ENCODE measurements around the gene TBCCD1.
"Not testable (repeated sequence)": the region's sequence is repeated elsewhere in the genome, so short reads cannot be mapped to it uniquely, and the experiment has no call there.

TBCCD1 gene

GRCh38 chr3:186566772-186567071 is 417 bp downstream of the TBCCD1 start:
- H3K4me3 ChIP-seq (ENCODE audit: low read depth, low read length) = peak overlapping the region; percentile 96

- H3K4me3 ChIP-seq (ENCODE audit: low read depth, low read length) = no peak overlapping the region
These were observed 2.6 kb downstream of the TBCCD1 start for GRCh38 chr3:186564586-186564985.

- H3K4me3 ChIP-seq (ENCODE audit: low read depth, low read length) = no peak overlapping the region
These were observed 14.6 kb downstream of the TBCCD1 start for GRCh38 chr3:186552408-186553031.

GRCh38 chr3:186551387-186551786 is 15.8 kb downstream of the TBCCD1 start:
- H3K4me3 ChIP-seq (ENCODE audit: low read depth, low read length) = no peak overlapping the region

GRCh38 chr3:186549497-186549896 is 17.6 kb downstream of the TBCCD1 start:
- H3K4me3 ChIP-seq (ENCODE audit: low read depth, low read length) = no peak overlapping the region

GRCh38 chr3:186544281-186544680 is 22.9 kb downstream of the TBCCD1 start, which contains the start of gene CRYGS:
Gene CRYGS, minus strand, starts transcription at chr3:186544380. Its CDS starts 54 bp downstream, at chr3:186544326.
- no peak within 1 kb of the TSS for H3K4me3 ChIP-seq (ENCODE audit: low read depth, low read length)

- no peak overlapping the region for H3K4me3 ChIP-seq (ENCODE audit: low read depth, low read length)
These were observed 26.3 kb downstream of the TBCCD1 start for GRCh38 chr3:186540835-186541226.

GRCh38 chr3:186540221-186540834 is 26.8 kb downstream of the TBCCD1 start:
- H3K4me3 ChIP-seq (ENCODE audit: low read depth, low read length) = no peak overlapping the region

- no peak overlapping the region for H3K4me3 ChIP-seq (ENCODE audit: low read depth, low read length)
These were observed 28.4 kb downstream of the TBCCD1 start for GRCh38 chr3:186538779-186539178.

- H3K4me3 ChIP-seq (ENCODE audit: low read depth, low read length) = no peak overlapping the region
These were observed 30.0 kb downstream of the TBCCD1 start for GRCh38 chr3:186536883-186537844.

- H3K4me3 ChIP-seq (ENCODE audit: low read depth, low read length) = no peak overlapping the region
These were observed 32.9 kb downstream of the TBCCD1 start for GRCh38 chr3:186534113-186534669.

GRCh38 chr3:186532598-186533072 is 34.5 kb downstream of the TBCCD1 start:
- H3K4me3 ChIP-seq (ENCODE audit: low read depth, low read length) = no peak overlapping the region

GRCh38 chr3:186531694-186532093 is 35.4 kb downstream of the TBCCD1 start:
- not testable (repeated sequence) for H3K4me3 ChIP-seq (ENCODE audit: low read depth, low read length)

GRCh38 chr3:186530415-186530814 is 36.7 kb downstream of the TBCCD1 start:
- H3K4me3 ChIP-seq (ENCODE audit: low read depth, low read length) = no peak overlapping the region

GRCh38 chr3:186529201-186529999 is 37.7 kb downstream of the TBCCD1 start:
- H3K4me3 ChIP-seq (ENCODE audit: low read depth, low read length) = no peak overlapping the region

GRCh38 chr3:186526256-186526606 is 40.9 kb downstream of the TBCCD1 start:
- no peak overlapping the region for H3K4me3 ChIP-seq (ENCODE audit: low read depth, low read length)

GRCh38 chr3:186525369-186526255 is 41.5 kb downstream of the TBCCD1 start:
- H3K4me3 ChIP-seq (ENCODE audit: low read depth, low read length) = no peak overlapping the region

GRCh38 chr3:186524616-186525015 is 42.5 kb downstream of the TBCCD1 start:
- H3K4me3 ChIP-seq (ENCODE audit: low read depth, low read length) = no peak overlapping the region

GRCh38 chr3:186523434-186523833 is 43.7 kb downstream of the TBCCD1 start:
- H3K4me3 ChIP-seq (ENCODE audit: low read depth, low read length) = no peak overlapping the region

GRCh38 chr3:186523022-186523421 is 44.1 kb downstream of the TBCCD1 start:
- no peak overlapping the region for H3K4me3 ChIP-seq (ENCODE audit: low read depth, low read length)
